BE2C (cell line): ENCODE measurements around the gene RASA3.
"Not testable (repeated sequence)": the region's sequence is repeated elsewhere in the genome, so short reads cannot be mapped to it uniquely, and the experiment has no call there.

Experiments used
- DNase-seq: peaks from one replicate; pipeline ENCODE4 v3.0.0-alpha.2; 2020
- H3K27me3 ChIP-seq: fragments of 250-450 bp; sonication (Bioruptor Pico); 2 replicates; pipeline ENCODE4 v1.5.1; 2020; ENCODE audit warnings: mild to moderate bottlenecking
- H3K36me3 ChIP-seq: fragments of 250-450 bp; sonication (Bioruptor Pico); 2 replicates; pipeline ENCODE4 v1.5.1; 2020; ENCODE audit warnings: mild to moderate bottlenecking
- H3K4me1 ChIP-seq: fragments of 250-450 bp; sonication (Bioruptor Pico); 2 replicates; pipeline ENCODE4 v1.5.1; 2020
- H3K4me3 ChIP-seq: 2 replicates; pipeline ENCODE4 v1.5.1; 2011; ENCODE audit warnings: low read depth, low read length
- H3K9me3 ChIP-seq: fragments of 250-450 bp; sonication (Bioruptor Pico); 2 replicates; pipeline ENCODE4 v1.5.1; 2020
- CTCF ChIP-seq: IDR thresholded peaks from 2 replicates; pipeline ENCODE4 v1.5.1; 2012; ENCODE audit warnings: mild to moderate bottlenecking, low read depth, low read length

RASA3 gene

GRCh38 chr13:114078461-114079451, 53.7 kb downstream of the RASA3 start:
- TF ChIP-seq CTCF, result no peak
- peaks cover 7% of the 10 kb centered on the region for H3K36me3 ChIP-seq

GRCh38 chr13:114077933-114078325, 54.5 kb downstream of the RASA3 start:
- H3K27me3 ChIP-seq, result no peaks in the 10 kb centered on the region
- H3K4me3 ChIP-seq, result 0 out of 2 replicates have a peak overlapping the region, but pooled peaks have one; percentile 23
- peaks cover 10% of the 10 kb centered on the region for H3K4me1 ChIP-seq
- no peak for TF ChIP-seq CTCF
- H3K36me3 ChIP-seq, result peaks cover 9% of the 10 kb centered on the region
- no peaks in the 10 kb centered on the region for H3K9me3 ChIP-seq
- DNase-seq, result peak; percentile 90

More at GRCh38 chr13:114078461-114079451, 53.7 kb downstream of the RASA3 start:
- peaks cover 10% of the 10 kb centered on the region for H3K4me1 ChIP-seq
- H3K9me3 ChIP-seq, result no peaks in the 10 kb centered on the region
- H3K4me3 ChIP-seq, result 0 out of 2 replicates have a peak overlapping the region, but pooled peaks have one; percentile 23
- no peaks in the 10 kb centered on the region for H3K27me3 ChIP-seq
- no peak for DNase-seq

GRCh38 chr13:114077099-114077932, 55.1 kb downstream of the RASA3 start:
- H3K9me3 ChIP-seq, result no peaks in the 10 kb centered on the region
- H3K4me3 ChIP-seq, result no peak overlapping the region
- no peaks in the 10 kb centered on the region for H3K27me3 ChIP-seq
- DNase-seq, result no peak
- H3K4me1 ChIP-seq, result peaks cover 10% of the 10 kb centered on the region
- H3K36me3 ChIP-seq, result peaks cover 9% of the 10 kb centered on the region
- TF ChIP-seq CTCF, result no peak

- Histone ChIP-seq H3K27me3 (no peaks in the 10 kb centered on the region), H3K4me3 (no peak overlapping the region), H3K36me3 (peaks cover 9% of the 10 kb centered on the region), H3K9me3 (no peaks in the 10 kb centered on the region), H3K4me1 (peaks cover 10% of the 10 kb centered on the region)
- DNase-seq, result no peak
- no peak for TF ChIP-seq CTCF
Observed at GRCh38 chr13:114076329-114077090, 55.9 kb downstream of the RASA3 start.

GRCh38 chr13:114075811-114076210, 56.6 kb downstream of the RASA3 start:
- not testable (repeated sequence) for H3K36me3 ChIP-seq
- H3K4me1 ChIP-seq, result peaks cover 10% of the 10 kb centered on the region

GRCh38 chr13:114074671-114075315, 57.6 kb downstream of the RASA3 start:
- no peak overlapping the region for H3K4me3 ChIP-seq
- peaks cover 10% of the 10 kb centered on the region for H3K4me1 ChIP-seq
- no peaks in the 10 kb centered on the region for H3K9me3 ChIP-seq
- H3K36me3 ChIP-seq, result peaks cover 9% of the 10 kb centered on the region
- no peak for TF ChIP-seq CTCF
- H3K27me3 ChIP-seq, result no peaks in the 10 kb centered on the region
- no peak for DNase-seq

More at GRCh38 chr13:114075811-114076210, 56.6 kb downstream of the RASA3 start:
- not testable (repeated sequence) for H3K9me3 ChIP-seq, H3K4me3 ChIP-seq, H3K27me3 ChIP-seq, DNase-seq
